ACHN (cell line): ENCODE data around the gene MTCL3.

Experiments
- DNase-seq: peaks from one replicate; pipeline ENCODE4 v3.0.0-alpha.2; 2015
- in situ Hi-C: cut with HindIII; loops from 2 replicates; pipeline ENCODE4 v1.10.0; 2017; ENCODE audit warnings: low sequenced_read_pairs, low pct_ligation_motif_present, low pct_unique_long_range_greater_than_20kb

The MTCL3 gene

DNA sequence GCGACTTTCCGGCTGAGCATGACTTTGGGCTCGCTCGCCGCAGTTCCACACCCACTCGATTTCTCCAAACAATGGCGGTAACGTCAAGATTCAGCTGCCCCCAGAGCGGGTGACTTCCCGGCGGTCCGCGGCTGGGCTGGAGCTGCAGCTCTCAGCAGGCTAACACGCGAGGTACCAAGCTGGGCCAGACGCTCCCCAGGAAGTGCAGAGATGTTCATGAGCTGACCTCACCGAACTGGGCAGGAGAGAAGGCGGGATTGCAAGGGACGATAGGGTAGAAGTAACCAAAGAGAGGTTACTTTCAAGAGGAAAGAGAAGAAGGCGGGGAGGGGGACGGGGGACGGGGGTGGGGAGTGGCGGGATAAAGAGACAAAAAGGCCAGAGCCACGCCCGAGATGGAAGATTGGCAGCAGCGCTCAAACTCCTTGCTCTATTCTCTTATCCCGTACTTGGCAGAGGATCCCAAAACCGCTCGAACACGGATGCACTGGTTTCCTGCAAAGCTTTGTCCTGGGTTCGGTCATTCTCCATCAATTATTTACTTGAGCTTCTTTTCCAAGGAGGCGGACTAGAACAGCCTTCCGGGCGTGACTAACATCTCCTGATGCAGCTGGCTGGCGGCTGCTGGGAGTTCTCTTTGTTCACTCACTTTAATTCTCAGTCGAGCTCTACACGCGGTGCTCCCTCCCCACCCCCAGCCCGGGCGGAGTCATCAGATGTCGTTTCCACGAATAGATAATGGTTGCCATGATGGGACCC, at the start of gene MTCL3:
MTCL3 (minus strand) TSS at position 626 of the 759 bp plus-strand sequence.
- in situ Hi-C loops = no loop called here
- peak; percentile 97 for DNase-seq

GRCh38 chr6:127567476-127567875, 48.3 kb upstream of the MTCL3 start:
- DNase-seq = no peak
- in situ Hi-C loops = no loop called here

- in situ Hi-C loops = no loop called here
- DNase-seq = no peak
Observed at GRCh38 chr6:127566651-127567050, 47.5 kb upstream of the MTCL3 start.

GRCh38 chr6:127566119-127566518, 47.0 kb upstream of the MTCL3 start:
- in situ Hi-C loops = no loop called here
- DNase-seq = no peak

DNA sequence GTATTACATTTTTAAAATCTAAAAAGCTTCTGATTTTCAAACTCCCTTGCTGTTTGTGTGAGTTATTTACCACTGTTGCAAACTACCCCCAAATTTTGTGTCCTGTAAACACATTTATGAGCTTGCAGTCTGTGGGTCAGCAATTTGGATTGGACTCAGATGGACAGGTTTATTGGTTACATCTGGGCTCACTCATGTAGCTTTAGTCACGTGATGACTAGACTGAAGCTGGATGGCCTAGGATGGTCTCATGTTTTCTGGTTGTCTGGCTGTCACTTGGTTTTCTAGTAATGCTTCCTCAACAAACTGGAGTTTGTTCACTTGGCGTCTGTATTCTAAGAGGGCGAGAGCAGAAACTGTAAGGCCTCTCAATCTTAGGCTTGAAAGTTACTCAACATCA, 45.6 kb upstream of the MTCL3 start:
- no peak for DNase-seq
- in situ Hi-C loops = no loop called here

DNA sequence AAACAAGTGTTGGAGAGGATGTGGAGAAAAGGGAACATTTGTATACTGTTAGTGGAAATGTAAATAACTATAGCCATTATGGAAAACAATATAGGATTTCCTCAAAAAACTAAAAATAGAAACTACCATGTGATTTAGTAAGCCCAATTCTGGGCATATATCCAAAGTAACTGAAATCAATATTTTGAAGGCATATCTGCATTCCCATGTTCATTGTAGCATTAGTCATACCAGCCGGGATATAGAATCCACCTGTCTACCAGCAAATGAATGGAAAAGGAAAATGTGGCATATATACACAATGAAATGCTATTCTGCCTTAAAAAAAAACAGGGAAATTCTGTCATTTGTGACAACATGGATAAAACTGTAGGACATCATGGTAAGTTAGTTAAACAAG, 42.5 kb upstream of the MTCL3 start:
- in situ Hi-C loops = no loop called here
- no peak for DNase-seq

GRCh38 chr6:127554435-127555006, 35.4 kb upstream of the MTCL3 start:
- in situ Hi-C loops = no loop called here
- peak; percentile 63 for DNase-seq

- in situ Hi-C loops = no loop called here
- DNase-seq = no peak
Observed at GRCh38 chr6:127550403-127550802, 31.3 kb upstream of the MTCL3 start.

DNA sequence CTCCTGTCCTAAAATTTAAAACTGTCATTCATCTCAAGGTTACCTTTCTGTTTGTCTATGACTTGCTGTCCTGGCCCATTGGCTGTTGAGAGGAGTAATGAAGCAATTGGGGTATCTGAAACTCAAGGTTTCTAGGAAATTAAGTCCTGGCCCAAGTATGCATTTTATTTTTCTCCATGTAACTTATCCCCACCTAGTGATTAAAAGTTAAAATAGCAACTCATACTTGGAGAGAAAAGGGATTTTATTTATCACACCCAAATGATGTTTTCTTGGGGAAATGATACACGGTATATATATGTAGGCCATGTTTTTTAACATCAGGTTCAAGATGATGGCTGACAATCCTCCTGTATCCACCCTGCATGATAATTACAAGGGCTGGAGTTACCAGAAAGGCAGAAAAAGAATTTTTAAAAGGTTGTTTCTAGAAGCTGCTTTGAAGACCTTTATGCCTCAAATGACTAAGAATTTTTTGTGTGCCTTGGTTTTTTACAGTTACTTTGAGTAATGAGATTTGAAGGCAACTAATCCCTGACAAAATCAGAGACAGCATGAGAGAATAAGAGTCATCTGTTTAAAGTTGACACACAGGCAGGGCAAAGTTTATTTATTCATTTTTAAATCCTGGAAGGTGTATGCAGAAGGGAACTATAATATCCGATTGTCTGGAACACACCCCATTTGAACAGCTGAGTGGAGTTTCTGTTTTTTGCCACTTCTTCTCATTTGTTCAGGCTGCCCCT, 28.9 kb upstream of the MTCL3 start:
- peak; percentile 17 for DNase-seq

GRCh38 chr6:127547215-127547614, 28.1 kb upstream of the MTCL3 start:
- in situ Hi-C loops = no loop called here
- peak; percentile 13 for DNase-seq

More for the DNA sequence above, 28.9 kb upstream of the MTCL3 start:
- in situ Hi-C loops = no loop called here

DNA sequence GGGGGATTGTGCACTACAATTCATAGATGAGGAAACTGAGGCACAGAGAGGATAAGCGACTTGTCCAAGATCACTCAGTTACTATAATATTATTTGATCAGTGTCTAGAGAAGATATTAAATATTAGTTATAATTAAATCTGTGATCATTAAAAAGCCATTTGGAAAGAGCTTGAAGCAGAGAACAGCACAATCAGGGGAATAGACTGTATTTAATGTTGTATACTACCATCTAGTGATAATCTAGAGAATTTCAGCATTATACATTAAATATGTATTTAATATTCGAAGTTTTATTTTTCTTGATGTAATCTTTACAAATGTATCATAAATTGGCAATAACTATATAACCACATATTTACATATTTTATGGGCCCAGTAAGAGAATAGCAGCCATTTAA, 20.1 kb upstream of the MTCL3 start:
- DNase-seq = peak; percentile 36
- in situ Hi-C loops = no loop called here

DNA sequence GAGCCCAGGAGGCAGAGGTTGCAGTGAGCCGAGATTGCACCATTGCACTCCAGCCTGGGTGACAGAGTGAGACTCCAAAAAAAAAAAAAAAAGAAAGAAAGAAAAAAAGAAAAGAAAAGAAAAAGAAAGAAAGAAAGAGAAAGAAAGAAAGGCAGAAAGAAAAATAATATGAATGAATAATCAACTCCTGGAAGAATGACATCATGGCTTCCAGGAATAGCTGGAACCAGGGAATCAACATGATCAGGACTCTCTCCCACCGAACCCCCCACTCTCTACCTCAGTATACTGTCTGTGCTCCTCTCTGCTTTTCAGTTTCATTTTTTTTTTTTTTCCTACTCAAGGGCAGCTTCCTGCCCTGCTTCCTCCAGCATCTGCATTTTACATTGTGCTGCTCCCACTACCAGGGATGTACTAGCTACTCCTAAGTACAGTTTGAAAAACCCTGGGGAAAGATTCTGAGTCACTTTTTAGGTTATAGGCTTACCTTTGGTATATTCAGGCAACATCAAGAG, 19.7 kb upstream of the MTCL3 start:
- in situ Hi-C loops = no loop called here
- DNase-seq = no peak

DNA sequence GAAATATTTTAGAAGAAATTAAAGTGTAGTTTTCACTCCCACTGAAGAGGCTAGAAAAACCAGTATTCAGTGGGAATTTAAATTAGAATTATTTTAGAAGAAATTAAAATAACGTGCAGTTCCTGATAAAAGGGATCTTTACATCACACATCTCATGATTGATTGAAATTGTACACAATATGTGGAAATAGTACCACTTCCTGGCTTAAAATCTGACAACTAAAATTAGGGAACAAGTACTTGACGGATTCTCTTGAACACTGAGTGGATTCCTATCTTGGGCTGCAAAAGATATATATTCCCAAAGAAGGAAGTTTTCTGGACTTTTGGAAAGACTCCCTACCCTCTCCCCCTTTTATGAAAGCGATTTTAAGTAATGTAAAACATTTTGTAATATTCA, 14.6 kb upstream of the MTCL3 start:
- no peak for DNase-seq
- in situ Hi-C loops = no loop called here

GRCh38 chr6:127533011-127533410, 13.9 kb upstream of the MTCL3 start:
- in situ Hi-C loops = no loop called here
- no peak for DNase-seq

DNA sequence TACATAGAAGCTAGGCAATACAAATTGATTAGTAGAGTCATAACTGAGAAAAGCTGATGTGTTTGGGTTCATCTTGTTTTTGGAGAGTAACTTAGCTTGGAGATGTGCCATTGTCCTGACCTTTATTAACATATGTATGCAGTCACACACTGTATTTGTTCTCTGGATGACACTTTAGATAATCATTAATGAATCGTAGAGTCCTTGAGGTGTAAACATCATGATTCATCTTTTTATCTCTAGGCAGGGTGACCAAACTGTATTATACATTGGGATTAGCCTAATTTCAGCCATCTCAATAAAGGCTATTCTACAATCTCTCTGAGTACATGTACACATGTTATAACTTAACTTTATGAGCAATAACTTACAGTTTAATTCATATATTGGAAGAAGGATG, 3.6 kb upstream of the MTCL3 start:
- in situ Hi-C loops = no loop called here
- DNase-seq = peak; percentile 39

GRCh38 chr6:127520066-127520465, 931 bp upstream of the MTCL3 start:
- DNase-seq = peak; percentile 41
- in situ Hi-C loops = no loop called here

DNA sequence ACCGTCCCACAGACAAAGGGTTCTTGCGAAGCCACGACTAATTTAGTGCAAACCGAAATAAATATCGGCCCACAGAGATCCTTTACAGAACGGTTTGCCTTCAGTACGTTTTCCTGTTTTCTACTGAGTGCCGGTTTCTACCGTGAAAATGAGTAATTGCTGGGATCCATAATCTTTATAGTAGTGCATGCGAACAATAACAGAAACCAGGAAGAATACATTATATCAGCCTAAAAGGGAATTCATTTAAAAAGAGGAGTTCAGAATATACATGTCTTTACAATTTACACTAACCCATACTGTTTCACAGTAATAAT, 292 bp upstream of the MTCL3 start:
- in situ Hi-C loops = no loop called here
- DNase-seq = no peak

DNA sequence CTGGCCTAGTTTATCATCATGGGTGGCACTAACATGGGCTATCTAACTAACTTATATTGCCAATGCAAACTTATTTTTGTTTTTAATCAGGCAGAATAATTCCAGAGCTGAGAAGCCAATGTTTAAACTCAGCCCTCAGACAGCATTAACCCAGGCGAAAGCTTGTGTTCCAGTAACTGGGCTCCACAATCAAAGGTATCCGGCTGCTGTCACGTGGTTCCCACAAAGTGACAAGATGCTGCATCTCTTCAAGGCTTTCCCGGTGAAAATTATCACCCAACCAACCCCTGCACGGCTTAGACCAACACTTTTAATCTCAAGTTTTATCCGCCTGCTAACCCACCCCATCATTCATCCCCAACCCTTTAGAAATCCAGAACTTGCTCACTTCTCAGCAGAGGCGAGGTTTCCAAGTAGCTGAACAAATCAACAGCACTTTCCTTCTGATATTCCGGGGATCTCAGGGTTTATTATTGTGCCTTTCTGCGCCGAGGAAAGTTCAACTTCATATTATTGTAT, 885 bp downstream of the MTCL3 start:
- in situ Hi-C loops = no loop called here
- peak; percentile 31 for DNase-seq

DNA sequence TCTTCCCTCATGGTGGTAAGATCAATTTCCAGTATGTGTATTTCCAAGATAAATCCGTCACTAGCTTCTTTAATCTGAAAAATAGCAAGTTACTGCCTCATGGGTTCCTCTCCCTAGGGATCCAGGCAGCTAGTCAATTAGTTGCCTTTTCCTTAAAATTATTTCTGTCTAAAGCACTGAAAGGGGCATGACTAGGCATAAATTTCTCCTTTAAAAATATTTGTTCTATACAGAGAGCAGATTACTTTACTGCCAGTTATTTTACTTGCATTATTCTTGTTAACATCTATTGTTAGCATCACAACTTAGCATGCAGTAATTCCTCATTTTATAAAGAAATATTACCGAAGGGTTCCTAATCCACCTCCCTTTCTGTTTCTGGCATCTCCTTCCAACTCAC, 1.4 kb downstream of the MTCL3 start:
- no peak for DNase-seq

More for the DNA sequence above, 1.4 kb downstream of the MTCL3 start:
- in situ Hi-C loops = no loop called here
